SK-N-MC (cell line): ENCODE measurements around the gene CD74.
A peak's percentile ranks its signal among the peaks of the same experiment; 100 is the strongest.
"Not testable (repeated sequence)": the region's sequence is repeated elsewhere in the genome, so short reads cannot be mapped to it uniquely, and the experiment has no call there.

Experiments
- DNase-seq: peaks from one replicate; pipeline ENCODE4 v3.0.0-alpha.2; 2011; ENCODE audit warnings: low read depth, low spot score
- H3K27ac ChIP-seq: fragments of 200-600 bp; sonication (generic); 2 replicates; pipeline ENCODE4 v1.5.1; 2016; ENCODE audit warnings: mixed run types
- H3K36me3 ChIP-seq: fragments of 200-600 bp; sonication (generic); 2 replicates; pipeline ENCODE4 v1.6.1; 2017; ENCODE audit warnings: antibody characterized with exemption, low read length, mixed read lengths; ENCODE audit not compliant: insufficient read depth
- H3K4me3 ChIP-seq: fragments of 200-600 bp; sonication (generic); 2 replicates; pipeline ENCODE4 v1.5.1; 2016
- H3K9ac ChIP-seq: fragments of 200-600 bp; sonication (generic); 2 replicates; pipeline ENCODE4 v1.8.0; 2017; ENCODE audit warnings: mixed run types, mixed read lengths; ENCODE audit not compliant: insufficient read length
- H3K9me3 ChIP-seq: fragments of 200-600 bp; sonication (generic); 2 replicates; pipeline ENCODE4 v1.6.1; 2017; ENCODE audit warnings: low read depth, mild to moderate bottlenecking, antibody characterized with exemption, low read length, moderate library complexity, mixed read lengths
- EZH2 ChIP-seq: fragments of 200-600 bp; sonication (generic); IDR thresholded peaks from one replicate; pipeline ENCODE4 v1.6.1; 2017; ENCODE audit warnings: antibody characterized with exemption
- FOXP2 ChIP-seq: optimal IDR thresholded peaks from 2 replicates; pipeline ENCODE3; 2011; ENCODE audit warnings: mild to moderate bottlenecking, moderate library complexity; ENCODE audit not compliant: insufficient read depth; ENCODE audit errors: extremely low read length, control extremely low read depth
- POLR2AphosphoS5 ChIP-seq: IDR thresholded peaks from 2 replicates; pipeline ENCODE4 v1.6.1; 2012; ENCODE audit warnings: mild to moderate bottlenecking, low read depth, low read length, borderline replicate concordance

CD74 gene

DNA sequence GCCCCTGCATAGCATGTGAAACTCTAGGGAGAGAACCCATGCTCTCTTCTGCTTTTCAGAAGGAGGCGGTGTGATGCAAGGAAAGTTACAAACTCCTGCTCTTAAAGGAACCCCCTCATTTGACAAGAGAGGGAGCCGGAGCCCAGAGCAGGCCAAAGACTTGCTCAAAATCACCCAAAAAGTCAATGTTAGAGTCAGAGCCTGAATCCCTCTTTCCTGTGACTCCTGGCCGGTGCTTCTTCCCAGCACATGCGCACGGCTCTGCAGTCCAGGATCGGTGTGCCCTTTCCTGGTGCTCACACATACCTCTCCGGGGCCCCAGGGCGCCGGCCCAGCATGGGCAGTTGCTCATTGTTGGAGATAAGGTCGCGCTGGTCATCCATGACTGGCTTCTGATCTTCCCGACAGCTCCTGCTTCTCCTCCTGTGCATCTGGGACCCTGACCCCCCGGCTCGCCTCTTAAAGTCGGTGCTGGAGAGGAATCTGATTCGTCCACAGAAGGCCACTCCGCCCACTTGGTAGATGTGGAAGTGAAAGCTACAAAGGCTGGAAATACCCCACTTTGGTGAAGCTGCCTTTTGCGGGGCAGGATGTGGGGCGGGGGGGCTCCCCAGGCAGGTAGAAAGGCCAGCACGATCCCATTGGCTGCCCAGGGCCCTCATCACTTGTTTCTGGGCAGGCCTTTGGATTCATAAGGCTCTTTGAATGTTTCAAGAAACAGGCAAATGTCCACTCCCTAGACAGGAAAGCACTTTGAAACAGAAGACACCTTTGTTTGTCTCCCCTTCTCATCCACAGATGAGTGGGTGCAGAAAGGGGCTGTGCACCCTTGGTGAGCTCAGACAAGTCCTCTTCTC, at the start of gene CD74:
Gene CD74 (minus strand): TSS at position 592 of the 857 bp plus-strand sequence. CDS start 161 bp downstream, at position 431.
- H3K36me3 ChIP-seq: no peaks in the 10 kb centered on the region
- H3K9ac ChIP-seq: no peak within 1 kb of the TSS
- no peak within 1 kb of the TSS for H3K27ac ChIP-seq
- no peak for DNase-seq
- no peak for TF ChIP-seq POLR2AphosphoS5
- TF ChIP-seq EZH2: no peak
- TF ChIP-seq FOXP2: no peak
- H3K9me3 ChIP-seq: no peaks in the 10 kb centered on the region
- no peak within 1 kb of the TSS for H3K4me3 ChIP-seq

DNA sequence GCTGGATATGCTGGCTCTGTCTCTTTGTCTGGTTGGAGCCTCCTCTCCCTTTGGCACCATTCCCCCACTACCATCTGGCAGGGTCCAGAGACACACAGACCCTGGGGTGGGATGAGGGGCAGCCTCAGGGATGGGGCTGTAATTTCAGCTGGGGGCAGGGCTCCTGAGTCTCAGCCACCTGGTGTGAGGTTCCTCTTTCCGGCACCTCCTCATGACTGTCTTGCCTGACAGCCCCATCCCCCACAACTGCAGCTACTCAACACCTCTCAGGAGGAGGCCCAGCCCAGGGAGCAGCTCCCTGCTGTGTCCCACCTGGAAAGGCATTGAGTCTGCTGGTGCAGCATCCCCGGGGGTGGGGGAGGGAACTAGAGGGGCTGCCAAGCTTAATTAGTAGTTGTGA, 48.5 kb upstream of the CD74 start:
- Histone ChIP-seq H3K27ac (no peak overlapping the region), H3K9me3 (no peaks in the 10 kb centered on the region), H3K4me3 (no peak overlapping the region), H3K9ac (no peak overlapping the region), H3K36me3 (no peaks in the 10 kb centered on the region)
- DNase-seq: no peak
- TF ChIP-seq FOXP2 (no peak), POLR2AphosphoS5 (no peak), EZH2 (no peak)

DNA sequence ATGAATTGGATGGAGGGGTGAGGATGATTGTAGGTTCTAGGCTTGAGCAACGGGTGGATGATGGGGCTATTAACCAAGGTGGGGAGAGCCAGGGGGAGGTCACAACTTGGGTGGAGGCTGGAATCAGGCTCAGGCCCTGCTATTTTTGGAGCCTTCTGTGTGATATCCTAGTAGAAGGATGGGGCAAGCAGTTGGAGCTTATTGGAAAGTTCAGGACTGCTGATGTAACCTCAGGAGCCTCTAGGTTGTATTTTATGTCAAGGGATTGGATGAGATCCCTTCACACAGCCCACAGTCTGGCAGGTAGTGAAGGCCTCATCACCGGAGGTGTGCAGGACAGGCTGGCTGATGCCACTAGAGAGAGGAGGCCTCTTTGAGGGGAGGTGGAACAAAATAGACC, 48.1 kb upstream of the CD74 start:
- Histone ChIP-seq H3K4me3 (no peak overlapping the region), H3K9me3 (no peaks in the 10 kb centered on the region), H3K27ac (no peak overlapping the region), H3K36me3 (no peaks in the 10 kb centered on the region), H3K9ac (no peak overlapping the region)
- DNase-seq: no peak
- TF ChIP-seq FOXP2: no peak
- TF ChIP-seq EZH2: no peak
- no peak for TF ChIP-seq POLR2AphosphoS5

DNA sequence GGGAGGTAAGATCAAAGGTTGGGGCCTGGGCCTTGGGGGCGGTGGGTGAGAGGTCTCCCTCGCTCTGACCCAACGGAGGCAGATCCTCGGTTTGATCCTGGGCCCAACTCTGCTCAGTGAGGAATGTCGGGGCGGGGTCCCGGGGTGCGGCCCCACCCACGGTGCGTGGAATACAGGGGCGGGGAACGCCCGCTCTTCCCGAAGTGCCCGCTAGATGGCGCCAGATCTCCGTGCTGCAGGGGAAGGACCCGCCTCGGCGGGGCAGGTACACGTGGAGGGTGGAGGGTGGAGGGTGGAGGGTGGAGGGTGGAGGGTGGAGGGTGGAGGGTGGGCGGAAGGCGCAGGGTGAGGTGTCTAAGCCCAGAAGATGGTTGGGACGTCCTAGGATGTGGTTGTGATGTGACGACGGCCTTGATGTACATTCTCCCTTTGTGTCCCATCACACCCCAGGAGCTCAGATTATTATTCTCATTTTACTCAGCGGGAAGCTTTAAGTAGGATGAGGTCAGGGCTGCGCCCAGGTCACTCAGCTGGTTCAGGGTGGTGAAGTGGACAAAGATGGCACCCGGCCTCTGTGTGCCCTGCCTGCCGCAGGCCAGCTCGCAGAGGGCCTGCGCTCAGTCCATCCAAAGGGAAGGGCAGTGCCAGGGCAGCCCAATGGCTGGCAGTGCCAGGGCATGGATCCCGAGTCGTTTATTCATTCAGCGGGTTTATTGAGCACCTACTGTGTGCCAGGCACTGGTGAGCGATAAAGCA, 46.3 kb upstream of the CD74 start:
- no peaks in the 10 kb centered on the region for H3K36me3 ChIP-seq
- no peak overlapping the region for H3K27ac ChIP-seq
- H3K4me3 ChIP-seq: peak overlapping the region; percentile 41; the same call in 1 of the 2 replicates
- no peaks in the 10 kb centered on the region for H3K9me3 ChIP-seq
- TF ChIP-seq FOXP2 (no peak), POLR2AphosphoS5 (0 out of 2 replicates have a peak, but pooled peaks have one; percentile 21)
- H3K9ac ChIP-seq: no peak overlapping the region
- DNase-seq: no peak

DNA sequence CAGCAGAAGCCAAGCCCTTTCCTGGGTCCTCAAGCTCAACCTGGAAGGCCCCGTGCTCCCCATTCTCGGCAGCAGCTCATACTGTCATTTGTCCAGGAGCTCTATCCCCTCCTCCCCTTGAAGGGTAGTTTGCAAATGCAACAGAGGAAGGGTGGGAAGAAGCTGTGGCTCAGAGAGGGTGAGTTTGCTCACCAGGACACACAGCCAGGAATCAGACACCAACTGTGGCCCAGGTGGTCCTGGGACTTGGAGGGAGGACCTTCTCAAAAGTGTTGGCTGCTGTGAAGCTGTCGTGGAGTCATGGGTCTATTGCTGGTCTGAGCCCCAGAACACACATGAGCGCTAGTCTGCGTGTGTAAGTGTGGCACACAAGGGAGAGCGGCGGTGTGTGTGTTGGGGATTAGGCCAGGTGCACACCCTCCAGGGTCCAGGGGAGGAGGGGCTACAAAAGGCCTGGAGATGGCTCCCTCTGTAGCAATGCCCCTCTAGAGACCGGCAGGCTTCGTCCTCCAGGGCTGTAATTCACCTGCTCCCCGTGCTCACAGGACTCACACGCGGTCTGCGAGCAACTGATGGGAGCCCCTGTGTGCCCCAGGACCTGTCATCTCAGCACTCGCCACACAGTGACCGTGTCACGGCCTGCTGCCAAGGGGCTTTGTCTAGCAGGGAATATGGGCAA, 45.0 kb upstream of the CD74 start:
- no peak overlapping the region for H3K27ac ChIP-seq
- no peak overlapping the region for H3K4me3 ChIP-seq
- no peak overlapping the region for H3K9ac ChIP-seq
- DNase-seq: no peak
- TF ChIP-seq POLR2AphosphoS5 (no peak), FOXP2 (no peak), EZH2 (no peak)
- H3K9me3 ChIP-seq: no peaks in the 10 kb centered on the region
- no peaks in the 10 kb centered on the region for H3K36me3 ChIP-seq

DNA sequence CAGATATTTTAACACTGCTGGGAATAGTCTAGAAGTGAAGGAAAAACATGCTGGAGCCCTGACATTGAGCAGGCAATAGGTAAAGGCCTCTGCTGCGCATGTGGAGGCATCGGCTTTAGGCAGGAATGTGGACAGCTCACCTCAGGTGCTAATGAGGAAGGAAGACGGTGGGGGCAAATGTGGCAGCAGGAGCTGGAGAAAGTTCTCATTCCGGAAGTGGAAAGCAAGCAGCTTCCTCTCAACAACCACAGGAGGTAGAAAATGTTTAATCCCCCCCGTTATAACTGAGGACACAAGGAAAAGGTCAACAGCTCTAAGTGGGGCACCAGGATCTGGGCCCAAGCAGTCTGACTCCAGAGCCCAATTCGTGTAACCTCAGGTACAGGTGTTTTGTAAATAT, 44.4 kb upstream of the CD74 start:
- no peaks in the 10 kb centered on the region for H3K36me3 ChIP-seq
- TF ChIP-seq FOXP2 (no peak), POLR2AphosphoS5 (no peak), EZH2 (no peak)
- H3K27ac ChIP-seq: no peak overlapping the region
- H3K9ac ChIP-seq: no peak overlapping the region
- no peak overlapping the region for H3K4me3 ChIP-seq
- DNase-seq: no peak
- no peaks in the 10 kb centered on the region for H3K9me3 ChIP-seq

DNA sequence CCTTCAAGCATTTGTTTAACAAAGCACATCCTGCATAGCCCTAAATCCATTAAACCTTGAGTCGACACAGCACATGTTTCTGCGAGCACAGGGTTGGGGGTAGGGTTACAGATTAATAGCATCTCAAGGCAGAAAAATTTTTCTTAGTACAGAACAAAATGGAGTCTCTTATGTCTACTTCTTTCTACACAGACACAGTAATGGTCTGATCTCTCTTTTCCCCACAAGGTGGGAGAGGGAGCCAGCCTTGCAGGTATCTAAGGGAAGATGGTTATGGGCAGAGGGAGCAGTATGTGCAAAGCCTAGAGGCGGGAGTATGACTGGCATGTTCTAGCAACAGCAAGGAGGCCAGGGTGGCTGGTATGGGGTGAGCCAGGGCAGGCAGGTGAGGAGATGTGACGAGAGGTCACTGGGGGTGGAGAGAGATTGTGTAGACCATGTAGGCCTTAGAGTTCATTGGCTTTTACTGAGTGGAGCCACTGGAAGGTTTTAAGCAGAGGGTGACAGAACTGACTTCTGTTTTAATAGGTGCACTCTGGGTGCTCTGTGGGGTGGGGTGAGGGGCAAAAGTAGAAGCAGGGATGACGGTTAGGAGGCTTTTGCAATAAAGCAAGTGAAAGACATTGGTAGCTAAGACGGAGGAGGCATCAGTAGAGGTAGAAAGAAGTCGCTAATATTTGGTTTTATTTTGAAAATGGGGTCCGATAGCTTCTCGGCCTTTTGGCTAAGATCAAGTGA, 42.0 kb upstream of the CD74 start:
- Histone ChIP-seq H3K36me3 (no peaks in the 10 kb centered on the region), H3K27ac (no peak overlapping the region), H3K4me3 (no peak overlapping the region), H3K9ac (no peak overlapping the region), H3K9me3 (peaks cover 4% of the 10 kb centered on the region; the same call in 1 of the 2 replicates)
- no peak for TF ChIP-seq EZH2
- no peak for DNase-seq

DNA sequence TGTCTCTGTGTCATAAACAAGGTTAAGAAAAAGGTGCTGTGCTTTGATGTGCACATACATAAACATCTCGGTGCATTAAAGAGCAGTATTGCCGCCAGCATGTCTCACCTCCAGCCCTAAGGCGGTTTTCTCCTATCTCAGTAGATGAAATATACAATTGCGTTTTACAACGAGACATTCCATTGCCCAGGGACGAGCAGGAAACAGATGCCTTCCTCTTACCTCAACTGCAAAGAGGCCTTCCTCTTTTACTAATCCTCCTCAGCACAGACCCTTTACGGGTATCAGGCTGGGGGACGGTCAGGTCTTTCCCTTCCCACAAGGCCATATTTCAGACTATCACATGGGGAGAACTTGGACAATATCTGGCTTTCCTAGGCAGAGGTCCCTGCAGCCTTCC, 41.3 kb upstream of the CD74 start:
- H3K9ac ChIP-seq, H3K9me3 ChIP-seq, DNase-seq, H3K36me3 ChIP-seq, H3K4me3 ChIP-seq, H3K27ac ChIP-seq: not testable (repeated sequence)
